DND-41 (cell line): ENCODE data around the gene TRAF3IP1.

Source experiments
- ATAC-seq: fragments of 200-7000 bp; cut with Tn5 transposase; 3 replicates; pipeline ENCODE4 v1.9.1; 2021; ENCODE audit warnings: low read depth; ENCODE audit not compliant: insufficient read depth
- DNase-seq: peaks from one replicate; pipeline ENCODE4 v3.0.0-alpha.2; 2020
- H2AFZ ChIP-seq: 2 replicates; pipeline ENCODE4 v1.6.0; 2012; ENCODE audit warnings: low read depth, low read length
- H3K27ac ChIP-seq: 2 replicates; pipeline ENCODE4 v1.5.1; 2012; ENCODE audit warnings: low read length, inconsistent platforms
- H3K27me3 ChIP-seq: fragments of 200-600 bp; sonication (generic); 2 replicates; pipeline ENCODE4 v1.6.0; 2012; ENCODE audit warnings: low read length, mild to moderate bottlenecking, inconsistent platforms; ENCODE audit not compliant: insufficient read depth, poor library complexity
- H3K36me3 ChIP-seq: 2 replicates; pipeline ENCODE4 v1.5.1; 2012; ENCODE audit warnings: low read length, inconsistent platforms; ENCODE audit not compliant: insufficient read depth
- H3K4me1 ChIP-seq: 2 replicates; pipeline ENCODE4 v1.5.1; 2012; ENCODE audit warnings: mild to moderate bottlenecking, low read length; ENCODE audit not compliant: insufficient read depth
- H3K4me2 ChIP-seq: 2 replicates; pipeline ENCODE4 v1.6.0; 2012; ENCODE audit warnings: mild to moderate bottlenecking, moderate library complexity, low read length, inconsistent platforms; ENCODE audit not compliant: insufficient read depth
- H3K4me3 ChIP-seq, 2 experiments: fragments of 200-600 bp in 1 of 2; shearing (Covaris generic) in 1 of 2; 2 replicates each; pipeline ENCODE4 v1.5.1; 2012 to 2016; ENCODE audit warnings: inconsistent platforms in 2 of 2, low read length in 2 of 2, mild to moderate bottlenecking in 2 of 2, low read depth in 1 of 2, moderate library complexity in 1 of 2
- H3K79me2 ChIP-seq: 2 replicates; pipeline ENCODE4 v1.6.0; 2012; ENCODE audit warnings: low read length, inconsistent platforms; ENCODE audit not compliant: insufficient read depth
- H3K9ac ChIP-seq: 2 replicates; pipeline ENCODE4 v1.6.0; 2012; ENCODE audit warnings: low read depth, mild to moderate bottlenecking, inconsistent platforms, low read length, moderate library complexity
- H3K9me3 ChIP-seq: 2 replicates; pipeline ENCODE4 v1.5.1; 2012; ENCODE audit warnings: low read length, moderate library complexity, mild to moderate bottlenecking, inconsistent platforms; ENCODE audit not compliant: insufficient read depth, severe bottlenecking
- H4K20me1 ChIP-seq: 2 replicates; pipeline ENCODE4 v1.6.0; 2012; ENCODE audit warnings: low read length; ENCODE audit not compliant: insufficient read depth
- CTCF ChIP-seq: IDR thresholded peaks from 2 replicates; pipeline ENCODE4 v1.5.1; 2012; ENCODE audit warnings: borderline replicate concordance, low read length, moderate library complexity, mild to moderate bottlenecking; ENCODE audit not compliant: poor library complexity, severe bottlenecking; ENCODE audit errors: extremely low read depth
- EZH2 ChIP-seq: IDR thresholded peaks from 3 replicates; pipeline ENCODE4 v1.6.1; 2012; ENCODE audit warnings: borderline replicate concordance, low read depth, mild to moderate bottlenecking, moderate library complexity, low read length, inconsistent platforms; ENCODE audit not compliant: severe bottlenecking

The TRAF3IP1 gene

DNA sequence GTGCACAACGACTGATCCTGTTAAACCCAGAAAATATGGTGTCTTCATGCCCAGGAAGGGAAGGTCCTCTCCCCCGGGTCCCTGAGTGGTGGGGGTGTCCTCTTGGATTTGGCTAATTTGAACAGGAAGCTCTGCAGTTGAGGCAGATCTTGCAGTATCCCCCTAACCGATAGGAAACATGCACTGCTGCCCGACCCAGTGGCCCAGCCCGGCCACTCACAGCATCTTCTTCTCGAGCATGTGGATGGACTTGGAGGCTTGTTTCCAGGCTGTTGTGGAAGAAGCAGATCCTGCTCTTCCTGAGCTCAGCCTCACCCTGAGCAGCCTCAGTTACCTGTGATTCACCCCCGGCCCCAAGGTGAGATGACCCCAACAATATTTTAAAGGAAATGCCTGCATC lies 60.0 kb downstream of the TRAF3IP1 start:
- Histone ChIP-seq H3K4me2 (no peak overlapping the region), H3K27ac (no peak overlapping the region), H3K9ac (no peak overlapping the region)

DNA sequence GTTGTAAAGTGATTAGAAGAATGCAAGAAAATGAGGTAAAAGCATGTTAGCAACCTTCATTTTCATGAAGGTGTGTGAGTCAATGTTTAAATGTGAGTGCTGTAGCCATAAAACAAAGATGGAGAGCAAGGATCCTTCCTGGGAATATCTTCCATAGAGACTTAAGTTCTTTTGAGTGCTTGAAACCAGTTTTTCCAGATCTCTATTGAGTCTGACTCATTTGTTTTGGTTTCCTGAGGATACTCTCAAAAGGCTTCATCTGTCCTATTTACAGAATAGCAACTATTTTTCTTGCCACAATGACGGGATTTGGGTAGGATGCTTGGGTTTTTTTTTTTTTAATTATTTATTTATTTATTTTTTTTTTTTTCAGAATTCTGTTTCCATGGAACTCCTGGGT lies 60.5 kb downstream of the TRAF3IP1 start:
- Histone ChIP-seq H3K79me2 (no peaks in the 10 kb centered on the region), H4K20me1 (no peaks in the 10 kb centered on the region), H3K27ac (no peak overlapping the region), H3K9me3 (no peaks in the 10 kb centered on the region), H3K27me3 (no peaks in the 10 kb centered on the region), H3K4me2 (no peak overlapping the region), H3K4me1 (peaks cover 29% of the 10 kb centered on the region), H3K4me3 (no peak overlapping the region), H2AFZ (no peak overlapping the region), H3K9ac (no peak overlapping the region), H3K36me3 (no peaks in the 10 kb centered on the region; the same call in 1 of the 2 replicates)
- ATAC-seq (no peak), DNase-seq (no peak)
- TF ChIP-seq CTCF (no peak), EZH2 (no peak)

More for the DNA sequence above, 60.0 kb downstream of the TRAF3IP1 start:
- Histone ChIP-seq H3K79me2 (no peaks in the 10 kb centered on the region), H3K4me3 (no peak overlapping the region), H4K20me1 (no peaks in the 10 kb centered on the region), H3K36me3 (no peaks in the 10 kb centered on the region; the same call in 1 of the 2 replicates), H3K27me3 (no peaks in the 10 kb centered on the region), H3K4me1 (peaks cover 29% of the 10 kb centered on the region), H2AFZ (no peak overlapping the region), H3K9me3 (no peaks in the 10 kb centered on the region)
- no peak for TF ChIP-seq CTCF
- no peak for TF ChIP-seq EZH2
- DNase-seq, result no peak
- no peak for ATAC-seq

DNA sequence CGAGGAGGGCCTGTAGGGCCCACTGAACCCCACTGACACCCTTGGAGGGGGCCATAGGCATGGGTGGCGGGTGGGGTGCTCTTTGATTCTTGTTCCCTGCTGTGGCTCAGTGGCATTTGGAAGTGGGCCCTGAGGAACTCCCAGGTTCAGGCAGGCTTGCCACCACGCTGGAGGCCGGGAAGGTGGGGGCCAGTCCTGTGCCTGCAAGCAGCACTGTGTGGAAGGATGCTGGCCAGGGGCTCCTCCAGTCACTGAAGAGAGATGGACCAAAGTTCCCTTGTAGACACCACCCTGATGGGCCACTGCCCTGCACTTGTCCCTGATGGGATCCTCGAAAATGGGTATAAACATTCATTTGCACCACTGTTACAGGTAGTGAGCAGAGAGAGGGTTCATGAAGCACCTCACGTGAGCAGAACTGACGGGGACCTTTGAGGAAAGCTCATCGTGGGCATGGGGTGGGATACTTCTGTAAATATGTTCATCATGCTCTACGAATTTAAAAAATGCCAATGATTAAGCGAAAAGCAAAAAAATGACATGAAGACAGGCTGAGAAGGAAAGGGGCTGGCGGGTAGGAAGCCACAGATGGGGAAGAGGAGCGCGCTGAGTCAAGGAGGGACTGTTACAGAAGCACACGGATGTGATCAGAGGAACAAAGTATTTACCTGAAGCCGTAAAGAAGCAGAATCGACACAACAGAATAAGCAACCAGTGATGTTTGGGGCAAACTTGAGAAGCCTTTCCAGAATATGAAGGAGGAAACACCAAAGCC lies 61.2 kb downstream of the TRAF3IP1 start:
- no peak overlapping the region for H3K4me2 ChIP-seq
- H3K36me3 ChIP-seq, result no peaks in the 10 kb centered on the region; the same call in 1 of the 2 replicates
- no peaks in the 10 kb centered on the region for H3K79me2 ChIP-seq
- H3K9me3 ChIP-seq, result no peaks in the 10 kb centered on the region
- no peak overlapping the region for H2AFZ ChIP-seq
- no peak overlapping the region for H3K4me3 ChIP-seq
- no peak for DNase-seq
- peaks cover 29% of the 10 kb centered on the region for H3K4me1 ChIP-seq
- no peak overlapping the region for H3K27ac ChIP-seq
- TF ChIP-seq EZH2, result no peak
- no peaks in the 10 kb centered on the region for H4K20me1 ChIP-seq
- no peaks in the 10 kb centered on the region for H3K27me3 ChIP-seq
- no peak overlapping the region for H3K9ac ChIP-seq
- ATAC-seq, result no peak

DNA sequence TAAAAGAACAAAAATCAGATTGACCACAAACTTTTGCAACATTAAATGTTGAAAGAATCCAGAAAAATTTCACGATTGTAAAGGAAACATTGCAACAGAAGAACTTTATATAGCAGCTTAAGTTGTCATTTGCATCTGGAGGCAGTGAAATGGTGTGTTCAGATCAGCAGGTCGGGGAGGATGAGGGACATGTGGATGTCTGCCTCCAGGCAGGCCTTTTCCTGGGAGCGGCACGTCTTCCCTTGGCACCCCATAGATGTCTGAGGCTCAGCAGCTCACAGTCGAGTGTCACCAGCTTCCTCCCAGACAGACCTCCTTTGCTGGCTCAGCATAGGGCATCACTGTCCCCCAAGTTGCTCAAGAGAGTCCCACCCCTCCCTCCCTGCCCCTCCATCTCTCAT lies 62.1 kb downstream of the TRAF3IP1 start:
- no peak overlapping the region for H3K27ac ChIP-seq
- no peak overlapping the region for H3K9ac ChIP-seq
- ATAC-seq, result no peak
- H3K36me3 ChIP-seq, result no peaks in the 10 kb centered on the region; the same call in 1 of the 2 replicates
- no peak overlapping the region for H2AFZ ChIP-seq
- H3K27me3 ChIP-seq, result no peaks in the 10 kb centered on the region
- no peaks in the 10 kb centered on the region for H4K20me1 ChIP-seq
- peaks cover 21% of the 10 kb centered on the region for H3K4me1 ChIP-seq
- DNase-seq, result no peak
- no peaks in the 10 kb centered on the region for H3K79me2 ChIP-seq
- no peaks in the 10 kb centered on the region for H3K9me3 ChIP-seq
- H3K4me2 ChIP-seq, result no peak overlapping the region
- no peak overlapping the region for H3K4me3 ChIP-seq
- TF ChIP-seq EZH2 (no peak), CTCF (no peak)
